Astrocyte of the cerebellum (primary cell): Measurements from ENCODE around the gene BCKDK.

Experiments
- DNase-seq: peaks from one replicate; pipeline ENCODE4 v3.0.0-alpha.2; 2011; ENCODE audit warnings: low read depth
- H3K4me3 ChIP-seq: 2 replicates; pipeline ENCODE4 v1.5.1; 2011; ENCODE audit warnings: mild to moderate bottlenecking, low read depth, low read length, moderate library complexity
- CTCF ChIP-seq: IDR thresholded peaks from 2 replicates; pipeline ENCODE4 v1.5.1; 2012; ENCODE audit warnings: low read length, low read depth, moderate library complexity, mild to moderate bottlenecking; ENCODE audit errors: missing control alignments
- in situ Hi-C: cut with HindIII; loops from 2 replicates; pipeline ENCODE4 v1.10.0; 2017; ENCODE audit warnings: low sequenced_read_pairs

BCKDK gene

GRCh38 chr16:31083981-31084380 lies 24.2 kb upstream of the BCKDK start:
- DNase-seq: no peak
- no peak for TF ChIP-seq CTCF
- H3K4me3 ChIP-seq: no peak overlapping the region
- in situ Hi-C loops: no loop called here

GRCh38 chr16:31084584-31085302 lies 23.4 kb upstream of the BCKDK start:
- H3K4me3 ChIP-seq: no peak overlapping the region
- no peak for DNase-seq
- in situ Hi-C loops: no loop called here
- TF ChIP-seq CTCF: no peak

- no peak for DNase-seq
- H3K4me3 ChIP-seq: no peak overlapping the region
- in situ Hi-C loops: no loop called here
- no peak for TF ChIP-seq CTCF
Observed at GRCh38 chr16:31085411-31085810, 22.8 kb upstream of the BCKDK start.

- no peak for TF ChIP-seq CTCF
- no peak overlapping the region for H3K4me3 ChIP-seq
- DNase-seq: no peak
- in situ Hi-C loops: no loop called here
Observed at GRCh38 chr16:31085873-31086628, 22.1 kb upstream of the BCKDK start.

GRCh38 chr16:31086629-31086906 lies 21.6 kb upstream of the BCKDK start:
- in situ Hi-C loops: no loop called here
- TF ChIP-seq CTCF: no peak
- DNase-seq: no peak
- no peak overlapping the region for H3K4me3 ChIP-seq

- DNase-seq: no peak
- no peak for TF ChIP-seq CTCF
- no peak overlapping the region for H3K4me3 ChIP-seq
- in situ Hi-C loops: no loop called here
Observed at GRCh38 chr16:31087481-31087880, 20.7 kb upstream of the BCKDK start.
